Neuronal stem cell (in vitro differentiated cells): Measurements from ENCODE around the gene EFCAB11.

Experiments
- DNase-seq: peaks from one replicate; pipeline ENCODE4 v3.0.0-alpha.2; 2013; ENCODE audit warnings: low spot score
- H2AFZ ChIP-seq: one replicate; pipeline ENCODE4 v1.6.1; 2013; ENCODE audit warnings: mild to moderate bottlenecking, low read length, inconsistent platforms
- H2AK5ac ChIP-seq: 2 replicates; pipeline ENCODE4 v1.6.1; 2013; ENCODE audit warnings: low read depth, mild to moderate bottlenecking, inconsistent platforms, low read length, moderate library complexity, mixed read lengths
- H2BK120ac ChIP-seq: 2 replicates; pipeline ENCODE4 v1.6.1; 2013; ENCODE audit warnings: low read depth, mild to moderate bottlenecking, inconsistent platforms, low read length, moderate library complexity, mixed read lengths
- H2BK12ac ChIP-seq: one replicate; pipeline ENCODE4 v1.6.1; 2013; ENCODE audit warnings: low read length, inconsistent platforms
- H2BK15ac ChIP-seq: 2 replicates; pipeline ENCODE4 v1.6.1; 2013; ENCODE audit warnings: mild to moderate bottlenecking, low read length, inconsistent platforms, mixed read lengths
- H2BK5ac ChIP-seq: one replicate; pipeline ENCODE4 v1.6.1; 2013; ENCODE audit warnings: inconsistent platforms, mild to moderate bottlenecking, low read length, moderate library complexity
- H3K14ac ChIP-seq: one replicate; pipeline ENCODE4 v1.6.1; 2013; ENCODE audit warnings: low read length, inconsistent platforms
- H3K18ac ChIP-seq: 2 replicates; pipeline ENCODE4 v1.6.1; 2013; ENCODE audit warnings: low read length, inconsistent platforms
- H3K23ac ChIP-seq: 2 replicates; pipeline ENCODE4 v1.6.1; 2013; ENCODE audit warnings: low read depth, mild to moderate bottlenecking, mixed read lengths, low read length, inconsistent platforms; ENCODE audit not compliant: poor library complexity
- H3K27ac ChIP-seq: replicated peaks from 3 replicates; pipeline ENCODE4 v1.5.1; 2013; ENCODE audit warnings: low read length, inconsistent platforms
- H3K27me3 ChIP-seq, 3 experiments: 2 replicates each; pipeline ENCODE4 v1.6.1; 2013; ENCODE audit warnings: low read length in 3 of 3, mild to moderate bottlenecking in 2 of 3, inconsistent platforms in 1 of 3, low read depth in 1 of 3, mixed read lengths in 1 of 3, moderate library complexity in 1 of 3; ENCODE audit not compliant: control insufficient read depth in 3 of 3, insufficient read depth in 3 of 3
- H3K36me3 ChIP-seq, 2 donors: replicated peaks in 1 of 2; 2 replicates each; pipeline ENCODE4 v1.6.1; 2013; ENCODE audit warnings: low read length in 2 of 2; ENCODE audit not compliant: control insufficient read depth in 2 of 2, insufficient read depth in 2 of 2
- H3K4ac ChIP-seq: 2 replicates; pipeline ENCODE4 v1.6.1; 2013; ENCODE audit warnings: inconsistent platforms, mild to moderate bottlenecking, low read length, moderate library complexity
- H3K4me1 ChIP-seq, 2 donors: 1 replicate in 1 of 2; 2 replicates in 1 of 2; pipeline ENCODE4 v1.6.1; 2013; ENCODE audit warnings: low read length in 2 of 2, low read depth in 1 of 2; ENCODE audit not compliant: control insufficient read depth in 2 of 2, insufficient read depth in 1 of 2
- H3K4me2 ChIP-seq: one replicate; pipeline ENCODE4 v1.6.1; 2013; ENCODE audit warnings: mild to moderate bottlenecking, low read length, inconsistent platforms; ENCODE audit not compliant: insufficient read depth, poor library complexity, severe bottlenecking
- H3K4me3 ChIP-seq, 2 donors: 2 replicates each; pipeline ENCODE4 v1.5.1; 2013; ENCODE audit warnings: low read length in 2 of 2, mild to moderate bottlenecking in 2 of 2, inconsistent platforms in 1 of 2, moderate library complexity in 1 of 2
- H3K79me1 ChIP-seq: one replicate; pipeline ENCODE4 v1.6.1; 2013; ENCODE audit warnings: low read depth, mild to moderate bottlenecking, inconsistent platforms, low read length, moderate library complexity
- H3K9ac ChIP-seq: one replicate; pipeline ENCODE4 v1.6.1; 2013; ENCODE audit warnings: mild to moderate bottlenecking, low read depth, low read length, inconsistent platforms; ENCODE audit not compliant: poor library complexity
- H3K9me3 ChIP-seq, 2 donors: replicated peaks in 1 of 2; 2 replicates each; pipeline versions ENCODE3 to v1.6.1; 2013; ENCODE audit warnings: low read length in 2 of 2, mild to moderate bottlenecking in 2 of 2, inconsistent platforms in 1 of 2, low read depth in 1 of 2, mixed read lengths in 1 of 2, moderate library complexity in 1 of 2; ENCODE audit not compliant: control insufficient read depth in 2 of 2, insufficient read depth in 1 of 2
- H4K8ac ChIP-seq: one replicate; pipeline ENCODE4 v1.6.1; 2013; ENCODE audit warnings: low read depth, mild to moderate bottlenecking, inconsistent platforms, low read length, moderate library complexity
- H4K91ac ChIP-seq: one replicate; pipeline ENCODE4 v1.6.1; 2013; ENCODE audit warnings: low read length, low read depth, mild to moderate bottlenecking, inconsistent platforms; ENCODE audit not compliant: poor library complexity
- WGBS, 2 donors: extraction: QIAGEN DNeasy Blood & Tissue Kit; methylation state at CpG; one replicate each; pipeline ENCODE4 v1.1.7; 2013; ENCODE audit warnings: missing lambda C conversion rate in 2 of 2, mixed read lengths in 1 of 2; ENCODE audit not compliant: insufficient read length in 2 of 2, insufficient replicate concordance in 1 of 2; ENCODE audit errors: extremely low coverage in 2 of 2; 5-methylcytosine and 5-hydroxymethylcytosine counted together

The EFCAB11 gene

DNA sequence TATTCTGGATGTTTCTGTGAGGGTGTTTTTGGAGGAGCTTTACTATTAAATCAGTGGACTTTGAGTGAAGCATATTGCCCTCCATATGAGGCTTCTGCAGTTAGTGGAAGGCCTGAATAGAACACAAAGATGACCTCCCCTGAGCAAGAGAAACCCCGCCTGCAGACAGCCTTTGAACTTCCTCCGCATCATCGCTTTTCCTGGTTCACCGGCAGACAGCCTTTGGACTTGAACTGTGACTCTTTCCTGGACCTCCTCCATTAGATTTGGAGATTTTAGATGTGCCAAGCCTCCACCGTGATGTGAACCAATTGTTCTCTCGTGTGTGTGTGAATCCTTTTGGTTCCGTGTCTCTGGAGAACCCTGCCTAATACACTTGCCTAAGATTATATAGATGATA is 208.4 kb downstream of the EFCAB11 start:
- Histone ChIP-seq H3K4me2 (no peak overlapping the region), H3K9ac (no peak overlapping the region), H3K18ac (no peak overlapping the region), H2BK12ac (no peak overlapping the region), H2AFZ (no peak overlapping the region), H3K27ac (no peak overlapping the region), H2BK5ac (no peak overlapping the region), H3K36me3 (no peaks in the 10 kb centered on the region), H4K8ac (no peak overlapping the region), H3K79me1 (no peaks in the 10 kb centered on the region), H3K27me3 (no peaks in the 10 kb centered on the region), H3K4me3 (no peak overlapping the region), H4K91ac (no peak overlapping the region), H2BK120ac (no peak overlapping the region), H2BK15ac (no peak overlapping the region), H2AK5ac (no peak overlapping the region), H3K9me3 (peaks cover 6 to 7% of the 10 kb centered on the region in 2 donors), H3K14ac (no peak overlapping the region), H3K4me1 (no peaks in the 10 kb centered on the region), H3K23ac (no peak overlapping the region), H3K4ac (no peak overlapping the region)
- no CpG with 5 or more reads among the region's 7 CpGs for WGBS, 2 donors
- no peak for DNase-seq
